T47D (cell line): ENCODE measurements around the gene EEFSEC.

Experiments
- DNase-seq, 2 experiments: peaks; one replicate each; pipeline versions ENCODE4 v3.0.0 to v3.0.0-alpha.2; 2011 to 2012; ENCODE audit warnings: low read depth in 1 of 2, low spot score in 1 of 2
- JUND ChIP-seq: IDR thresholded peaks from 2 replicates; pipeline ENCODE4 v1.6.1; 2012; ENCODE audit warnings: low read depth
- in situ Hi-C: cut with HindIII; loops from 2 replicates; pipeline ENCODE4 v1.10.0; 2016; ENCODE audit warnings: low sequenced_read_pairs, low pct_unique_long_range_greater_than_20kb

Gene EEFSEC

DNA sequence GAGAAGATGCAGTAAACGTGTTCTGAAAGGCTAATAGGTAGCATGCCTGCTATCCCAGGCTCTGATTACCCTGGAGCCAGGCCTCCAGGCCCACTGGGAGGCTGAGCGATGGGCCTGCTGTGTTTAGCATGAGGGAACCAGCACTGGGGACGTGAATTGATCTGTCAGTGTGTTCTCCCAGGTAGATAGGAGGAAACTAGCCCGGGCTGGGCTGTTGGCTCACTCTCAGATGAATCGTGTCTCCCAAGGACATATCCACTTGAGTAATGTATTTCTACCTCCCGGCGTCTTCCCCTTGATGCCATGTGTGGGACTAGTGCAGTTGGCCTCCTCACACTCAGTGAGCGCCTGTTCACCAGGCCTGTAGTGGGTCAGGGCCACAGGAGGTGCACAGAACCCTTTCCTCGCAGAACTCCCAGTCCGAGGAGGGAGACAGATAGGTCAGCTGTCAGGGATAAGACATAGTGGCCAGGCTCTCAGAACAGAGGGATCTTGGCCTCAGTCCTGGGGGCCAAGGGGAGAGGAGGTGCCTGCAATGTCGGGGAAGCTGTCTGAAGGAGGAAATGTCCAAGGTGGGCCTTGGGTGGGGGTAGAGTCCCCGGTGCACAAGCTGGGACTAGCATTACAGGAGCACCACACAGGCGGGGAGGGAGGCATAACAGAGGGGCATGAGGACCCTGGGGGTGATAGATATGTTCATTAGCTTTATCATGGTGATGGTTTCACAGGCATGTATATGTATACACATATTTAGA, 201.7 kb downstream of the EEFSEC start:
- TF ChIP-seq JUND, result no peak
- in situ Hi-C loops, result no loop called here
- no peak for DNase-seq

DNA sequence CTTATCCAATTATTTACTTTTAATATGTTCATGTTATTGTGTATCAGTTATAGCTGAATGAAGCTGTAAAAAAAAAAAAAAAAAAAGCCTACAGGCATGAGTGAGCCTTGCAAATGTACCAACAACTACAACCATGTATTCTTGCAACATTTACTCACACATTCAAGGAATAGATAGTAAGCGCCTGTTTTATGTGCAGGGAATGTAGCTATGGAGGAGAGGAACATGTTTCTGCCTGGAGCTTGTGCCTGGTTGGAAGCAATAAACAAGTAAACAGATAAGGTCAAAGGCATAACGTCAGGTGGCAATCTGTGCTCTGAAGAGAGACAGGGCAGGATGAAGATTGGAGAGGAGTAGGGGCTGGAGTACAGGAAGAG, 202.2 kb downstream of the EEFSEC start:
- DNase-seq, result no peak
- no peak for TF ChIP-seq JUND
- in situ Hi-C loops, result no loop called here

DNA sequence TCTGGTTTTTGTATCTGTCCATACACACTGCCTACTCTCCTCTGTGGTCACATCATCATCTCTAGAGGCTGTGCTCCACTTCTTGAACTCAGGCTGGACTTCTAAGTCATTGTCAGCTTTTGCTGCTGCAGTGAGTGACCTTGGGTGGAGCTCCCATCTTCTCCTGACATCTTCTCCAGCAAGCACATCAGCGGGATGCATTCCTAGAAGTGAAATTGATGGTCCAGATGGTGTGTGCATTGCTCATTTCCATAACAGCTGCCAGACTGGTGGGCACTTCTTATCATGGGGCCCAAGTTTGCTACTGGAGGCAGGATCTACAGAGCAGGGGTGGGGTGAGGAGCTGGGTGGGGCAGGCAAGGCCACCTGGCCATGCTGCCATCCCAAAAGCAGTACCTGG, 203.5 kb downstream of the EEFSEC start:
- no peak for TF ChIP-seq JUND
- in situ Hi-C loops, result no loop called here
- no peak for DNase-seq

DNA sequence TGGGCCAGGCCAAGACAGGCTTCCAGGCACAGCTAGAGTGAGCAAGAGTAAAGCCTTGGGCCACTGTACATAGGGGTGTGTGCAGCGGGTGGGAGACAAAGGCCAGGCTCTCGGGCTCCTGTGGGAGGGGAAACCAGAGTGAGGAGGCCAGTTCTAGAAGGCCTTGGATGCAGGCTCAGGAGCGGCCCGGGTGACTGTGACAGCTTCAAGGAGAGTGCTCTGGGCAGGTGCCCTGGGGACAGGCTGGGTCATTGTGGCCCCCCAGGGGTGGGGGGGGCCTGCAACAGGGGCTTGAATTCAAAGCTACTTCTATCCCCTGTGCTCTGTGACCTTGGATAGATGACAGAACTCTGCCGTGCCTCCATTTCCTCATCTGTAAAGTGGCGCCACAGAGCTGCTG, 204.3 kb downstream of the EEFSEC start:
- in situ Hi-C loops, result no loop called here
- TF ChIP-seq JUND, result no peak
- no peak for DNase-seq

DNA sequence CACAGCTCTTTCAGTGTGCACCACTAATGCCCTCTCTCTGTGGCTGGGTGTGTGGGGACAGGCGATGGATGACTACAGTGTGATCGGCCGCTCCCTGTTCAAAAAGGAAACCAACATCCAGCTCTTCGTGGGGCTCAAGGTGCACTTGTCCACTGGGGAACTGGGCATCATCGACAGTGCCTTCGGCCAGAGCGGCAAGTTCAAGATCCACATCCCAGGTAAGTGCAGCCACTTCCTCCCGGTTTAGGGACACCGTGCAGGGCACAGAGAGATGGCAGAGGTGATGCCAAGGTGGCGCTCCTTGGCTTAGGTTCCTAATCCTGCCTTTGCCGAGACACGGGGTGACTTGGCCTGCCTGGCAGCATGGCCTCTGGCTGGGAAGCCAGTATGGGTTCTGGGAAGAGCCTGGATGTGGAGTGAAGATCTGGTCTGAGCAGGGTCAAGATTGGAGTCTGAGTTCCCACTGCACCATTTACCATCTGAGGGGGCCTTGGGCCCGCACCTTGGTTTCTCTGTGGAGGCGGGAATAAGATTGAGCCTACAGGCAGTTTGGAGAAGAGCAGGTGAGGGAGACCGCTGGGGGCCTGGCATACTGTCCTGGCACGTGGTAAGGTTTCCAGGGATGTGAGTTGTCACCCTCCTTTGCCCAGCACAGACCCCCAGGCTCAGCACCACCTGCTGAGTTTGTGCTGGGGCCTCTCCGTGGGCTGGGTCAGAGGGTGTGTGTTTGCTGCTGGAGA, 205.0 kb downstream of the EEFSEC start:
- no peak for TF ChIP-seq JUND
- in situ Hi-C loops, result no loop called here

DNA sequence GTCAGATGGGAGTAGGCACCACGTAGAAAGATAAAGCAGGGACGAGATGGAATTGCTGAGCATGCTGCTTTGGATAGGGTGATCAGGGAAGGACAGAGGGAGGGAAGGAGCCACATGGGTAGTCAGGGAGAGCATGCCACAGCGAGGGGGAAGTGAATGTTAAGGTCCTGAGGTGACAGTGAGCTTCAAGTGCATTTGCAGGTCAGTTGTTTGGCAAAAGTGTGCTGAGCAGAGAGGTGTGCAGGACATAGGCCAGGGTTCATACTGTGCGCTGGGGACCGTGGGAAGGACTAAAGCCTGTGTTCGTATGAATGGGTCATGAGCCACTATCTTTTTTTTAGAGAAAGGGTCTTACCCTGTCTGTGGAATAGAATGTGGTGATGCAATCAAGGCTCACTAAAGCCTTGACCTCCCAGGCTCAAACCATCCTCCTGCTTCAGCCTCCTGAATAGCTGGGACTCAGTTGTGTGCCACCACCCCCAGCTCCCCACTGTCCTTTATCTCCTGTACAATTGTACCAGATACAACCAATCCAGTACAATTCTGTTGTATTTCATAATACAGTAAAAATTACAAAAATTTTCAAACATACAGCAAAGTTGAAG, 205.9 kb downstream of the EEFSEC start:
- no peak for DNase-seq
- TF ChIP-seq JUND, result no peak

More for the DNA sequence above, 205.0 kb downstream of the EEFSEC start:
- no peak for DNase-seq

DNA sequence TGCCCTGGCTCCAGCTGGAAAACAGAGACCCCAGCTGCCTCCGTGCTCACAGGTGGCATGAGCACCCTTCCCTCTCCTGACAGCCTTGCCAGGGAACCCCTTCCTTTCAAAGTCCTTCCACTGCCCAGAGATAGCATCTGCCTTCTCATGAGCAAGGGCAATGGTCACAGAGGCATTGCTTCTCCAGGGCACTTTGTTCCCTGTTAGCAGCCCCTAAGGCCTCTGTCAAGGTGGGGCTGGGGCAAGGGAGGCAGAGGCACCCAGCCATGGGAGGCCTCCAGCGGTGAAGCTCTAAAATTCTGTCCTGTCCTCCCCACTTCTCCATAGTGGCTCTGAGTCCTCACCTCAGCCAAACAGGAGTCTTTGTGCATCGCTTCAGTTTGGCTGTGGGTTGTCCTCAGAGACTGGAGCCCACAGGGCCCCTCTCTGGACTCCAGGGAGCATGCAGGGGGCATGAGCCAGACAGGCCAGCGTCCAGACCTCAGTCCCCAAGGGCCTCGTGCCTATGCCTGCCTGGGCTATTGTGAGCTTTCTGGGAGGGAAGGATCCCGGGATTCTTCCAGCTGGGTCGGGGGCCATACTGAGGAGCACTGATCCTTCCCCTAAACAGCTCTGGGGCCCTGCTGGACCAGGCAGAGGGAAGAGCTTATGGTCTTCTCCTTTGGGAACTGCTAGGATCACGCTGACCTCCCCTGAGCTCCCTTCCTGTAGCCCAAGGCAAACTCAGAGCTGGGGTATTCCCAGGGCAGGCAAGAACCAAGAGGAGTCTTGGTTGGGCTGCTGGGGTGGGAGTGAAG, 206.8 kb downstream of the EEFSEC start:
- DNase-seq, result peak in 1 of 2 experiments; percentile 62
- no peak for TF ChIP-seq JUND
- in situ Hi-C loops, result no loop called here

More for the DNA sequence above, 205.9 kb downstream of the EEFSEC start:
- in situ Hi-C loops, result no loop called here

DNA sequence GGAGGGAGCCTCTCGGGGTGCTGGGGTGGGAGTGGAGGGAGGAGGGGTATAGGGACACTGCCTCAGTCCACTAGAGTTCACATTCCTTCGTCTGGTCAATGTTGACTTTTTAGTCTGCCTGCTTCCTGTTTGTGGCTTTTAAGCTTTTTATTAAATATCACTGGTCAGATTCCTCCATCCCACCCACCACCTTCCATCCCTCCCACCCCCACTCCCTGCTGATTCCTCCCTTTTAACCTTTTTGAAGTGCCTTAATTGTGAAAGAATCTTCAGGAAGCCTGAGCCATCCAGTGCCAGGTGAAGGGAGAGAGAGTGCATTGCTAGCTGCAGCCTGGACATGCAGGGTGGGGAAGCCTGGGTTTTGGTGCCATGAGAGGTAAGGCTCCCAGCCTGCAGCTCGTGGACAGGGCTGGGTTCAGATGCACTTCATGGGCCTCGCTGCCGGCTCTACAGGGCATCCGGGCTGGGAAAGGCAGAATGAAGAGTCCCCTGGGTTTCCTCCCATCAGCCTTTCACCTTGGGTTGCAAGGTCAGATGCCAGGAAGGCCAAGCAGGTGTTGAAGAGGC, 207.5 kb downstream of the EEFSEC start:
- TF ChIP-seq JUND, result no peak
- in situ Hi-C loops, result no loop called here
- DNase-seq, result peak in 1 of 2 experiments; percentile 59

DNA sequence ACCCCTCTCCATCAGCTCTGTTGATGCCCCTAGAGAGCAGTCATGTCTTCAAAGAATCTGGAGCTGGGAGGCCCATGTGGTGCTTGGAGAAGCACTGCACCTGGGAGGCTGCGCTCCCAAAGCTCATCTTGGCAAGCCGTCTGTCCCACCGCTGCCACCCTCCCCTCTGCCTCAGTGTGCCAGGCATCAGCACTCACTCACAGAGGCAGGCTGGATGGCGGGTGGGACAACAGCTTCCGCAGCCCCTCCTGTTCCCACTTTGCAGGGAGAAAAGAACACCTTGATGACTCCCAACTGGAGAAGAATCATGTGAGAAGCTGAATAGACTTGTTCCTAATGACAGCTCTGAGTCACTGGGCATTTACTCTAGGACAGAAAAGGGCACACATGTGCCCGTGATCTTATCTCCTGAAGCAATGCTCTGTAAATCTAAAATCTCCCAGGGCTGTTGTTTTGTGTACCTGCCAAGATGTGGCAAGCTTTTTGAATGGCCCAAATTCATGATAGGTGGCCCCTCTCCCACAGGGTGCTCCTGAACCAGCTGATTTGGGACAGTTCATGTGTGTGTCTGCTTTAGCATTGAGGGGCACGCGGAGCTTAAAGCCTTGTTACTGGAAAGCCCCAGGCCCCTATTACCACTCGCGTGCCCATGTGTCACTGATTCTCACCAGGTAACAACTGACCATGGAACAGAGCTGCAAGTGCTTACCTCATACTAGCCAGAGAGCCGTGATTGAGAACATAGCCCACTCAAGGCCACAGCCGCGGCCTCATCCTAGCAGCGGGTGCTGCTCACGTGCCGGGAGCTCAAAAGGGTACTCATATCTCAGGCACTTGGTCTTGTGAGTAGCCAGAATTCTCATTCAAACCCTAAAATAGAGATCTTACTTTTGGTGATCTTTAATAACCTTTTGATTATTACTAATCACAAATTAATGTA, 209.0 kb downstream of the EEFSEC start:
- TF ChIP-seq JUND, result no peak
- in situ Hi-C loops, result no loop called here
- peak in 1 of 2 experiments; percentile 44 for DNase-seq

DNA sequence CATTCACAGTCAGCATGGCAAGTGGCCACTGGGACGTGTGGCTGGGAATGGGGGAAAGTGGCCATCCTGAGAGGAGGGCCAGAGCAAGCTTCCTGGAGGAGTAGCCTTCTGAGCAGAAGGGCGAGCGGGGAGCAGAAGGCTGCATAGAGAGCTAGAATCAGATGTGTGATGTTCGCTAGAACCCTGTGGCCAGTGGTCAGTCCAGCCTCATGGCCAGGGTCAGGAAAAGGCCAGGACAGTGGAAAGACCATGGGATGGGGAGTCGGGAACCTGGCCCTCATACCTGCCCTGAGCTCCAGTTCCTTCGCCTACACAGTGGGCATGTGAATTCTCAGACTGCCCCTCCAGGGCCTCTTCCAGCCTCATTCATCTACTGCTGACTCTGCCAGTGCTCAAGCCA, 211.0 kb downstream of the EEFSEC start:
- in situ Hi-C loops, result no loop called here
- no peak for DNase-seq
- no peak for TF ChIP-seq JUND

DNA sequence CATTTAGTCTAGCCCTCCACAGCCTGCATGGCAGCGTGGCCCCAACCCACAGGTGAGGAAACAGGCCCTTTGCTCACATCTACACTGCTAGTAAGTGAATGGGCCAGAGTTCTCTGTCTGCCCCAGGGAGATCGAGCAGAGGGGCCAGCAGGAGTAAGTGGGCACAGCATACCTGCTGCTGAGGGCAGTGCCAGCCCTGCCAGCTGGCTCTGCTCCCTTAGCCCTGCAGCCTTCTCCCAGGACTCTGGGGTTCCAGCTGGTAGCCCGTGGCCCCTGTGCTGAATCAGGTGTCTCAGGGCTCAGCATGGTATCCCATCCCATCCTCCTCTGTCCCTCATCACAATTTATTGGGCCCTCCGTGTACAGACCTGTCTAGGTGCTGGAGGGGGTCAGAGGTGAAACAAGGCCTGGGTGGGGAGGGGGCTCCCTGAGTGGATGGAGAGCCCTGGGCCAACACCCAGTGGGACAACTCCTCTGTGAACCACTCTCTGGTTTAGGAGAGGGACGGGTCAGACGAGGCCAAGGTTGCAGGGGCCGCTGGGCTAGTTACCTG, 211.6 kb downstream of the EEFSEC start:
- TF ChIP-seq JUND, result no peak
- in situ Hi-C loops, result no loop called here

More for the DNA sequence above, 211.6 kb downstream of the EEFSEC start:
- DNase-seq, result no peak
